Measurements from ENCODE around the gene SLC38A2. TPM values are rescaled to one million over a fixed set of nuclear protein-coding genes. Genes with fewer than 3 reads are reported as not detected.

The SLC38A2 gene
- total RNA-seq, 2 experiments from 2014 or later, result 213 to 222 TPM

GRCh38 chr12:46343118-46343852 is 29.3 kb downstream of the SLC38A2 start:
- DNase-seq, result no peak
- H3K36me3 Mint-ChIP-seq (ENCODE audit: low read depth), result no peaks in the 10 kb centered on the region
- CTCF ChIA-PET, result interaction anchor here (1.8 to 2.8 kb wide), 2 partner anchors 318 to 677 kb away, joined by 5 to 10 read pairs; no protein-coding TSS in a partner anchor

DNA sequence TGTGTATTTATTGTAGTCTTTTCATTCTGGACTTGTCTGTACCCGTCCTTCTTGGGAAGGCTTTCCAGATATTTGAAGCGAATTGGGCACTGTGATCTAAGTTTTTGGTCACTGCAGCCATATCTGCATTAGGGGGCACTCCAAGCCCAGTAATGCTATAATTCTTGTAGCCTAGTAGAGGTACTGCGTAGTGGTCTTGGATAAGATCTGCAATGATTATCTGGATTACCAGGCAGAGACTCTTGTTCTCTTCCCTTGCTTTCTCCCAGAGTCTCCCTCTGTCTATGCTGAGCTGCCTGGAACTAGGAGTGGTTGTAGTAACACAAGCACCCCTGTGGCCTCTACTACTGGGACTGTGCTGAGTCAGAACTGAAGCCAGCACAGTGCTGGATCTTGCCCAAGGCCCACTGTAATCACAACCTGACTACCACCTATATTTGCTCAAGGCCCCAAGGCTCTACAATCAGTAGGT is 30.0 kb downstream of the SLC38A2 start:
- no peaks in the 10 kb centered on the region for H3K4me1 Mint-ChIP-seq (ENCODE audit: low read depth)

More at GRCh38 chr12:46343118-46343852, 29.3 kb downstream of the SLC38A2 start:
- no peak overlapping the region for H3K27ac Mint-ChIP-seq
- no peak for ATAC-seq (ENCODE audit: poor library complexity)
- TF ChIP-seq, protein P1, sequence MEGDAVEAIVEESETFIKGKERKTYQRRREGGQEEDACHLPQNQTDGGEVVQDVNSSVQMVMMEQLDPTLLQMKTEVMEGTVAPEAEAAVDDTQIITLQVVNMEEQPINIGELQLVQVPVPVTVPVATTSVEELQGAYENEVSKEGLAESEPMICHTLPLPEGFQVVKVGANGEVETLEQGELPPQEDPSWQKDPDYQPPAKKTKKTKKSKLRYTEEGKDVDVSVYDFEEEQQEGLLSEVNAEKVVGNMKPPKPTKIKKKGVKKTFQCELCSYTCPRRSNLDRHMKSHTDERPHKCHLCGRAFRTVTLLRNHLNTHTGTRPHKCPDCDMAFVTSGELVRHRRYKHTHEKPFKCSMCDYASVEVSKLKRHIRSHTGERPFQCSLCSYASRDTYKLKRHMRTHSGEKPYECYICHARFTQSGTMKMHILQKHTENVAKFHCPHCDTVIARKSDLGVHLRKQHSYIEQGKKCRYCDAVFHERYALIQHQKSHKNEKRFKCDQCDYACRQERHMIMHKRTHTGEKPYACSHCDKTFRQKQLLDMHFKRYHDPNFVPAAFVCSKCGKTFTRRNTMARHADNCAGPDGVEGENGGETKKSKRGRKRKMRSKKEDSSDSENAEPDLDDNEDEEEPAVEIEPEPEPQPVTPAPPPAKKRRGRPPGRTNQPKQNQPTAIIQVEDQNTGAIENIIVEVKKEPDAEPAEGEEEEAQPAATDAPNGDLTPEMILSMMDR (IDR thresholded peaks at IDR 0.05), result no peak
- Histone ChIP-seq H3K27ac (ENCODE audit: low read depth in 1 of 2, low read length in 2 of 2) (no peak overlapping the region), H3K36me3 (ENCODE audit: insufficient read depth, low read length) (no peaks in the 10 kb centered on the region), H3K27me3 (ENCODE audit: control insufficient read depth in 1 of 2, insufficient read depth in 2 of 2, low read length in 2 of 2) (no peaks in the 10 kb centered on the region), H3K4me1 (ENCODE audit: insufficient read depth, low read length) (no peaks in the 10 kb centered on the region), H3K4me3 (ENCODE audit: low read length) (no peak overlapping the region), H3K9me3 (ENCODE audit: control insufficient read depth in 1 of 2, insufficient read depth in 1 of 2, low read length in 2 of 2) (no peaks in the 10 kb centered on the region)
- H3K4me1 Mint-ChIP-seq (ENCODE audit: low read depth), result no peaks in the 10 kb centered on the region
- no peak overlapping the region for H3K4me3 Mint-ChIP-seq
- no peaks in the 10 kb centered on the region for H3K9me3 Mint-ChIP-seq
- intact Hi-C loops (cut with DNase I, micrococcal nuclease), result loop anchor here (2.0 to 10.0 kb wide), 6 partner anchors 319 to 1342 kb away; no protein-coding TSS in a partner anchor
- POLR2A ChIA-PET, result no interaction called here
- H3K27me3 Mint-ChIP-seq, result no peaks in the 10 kb centered on the region

DNA sequence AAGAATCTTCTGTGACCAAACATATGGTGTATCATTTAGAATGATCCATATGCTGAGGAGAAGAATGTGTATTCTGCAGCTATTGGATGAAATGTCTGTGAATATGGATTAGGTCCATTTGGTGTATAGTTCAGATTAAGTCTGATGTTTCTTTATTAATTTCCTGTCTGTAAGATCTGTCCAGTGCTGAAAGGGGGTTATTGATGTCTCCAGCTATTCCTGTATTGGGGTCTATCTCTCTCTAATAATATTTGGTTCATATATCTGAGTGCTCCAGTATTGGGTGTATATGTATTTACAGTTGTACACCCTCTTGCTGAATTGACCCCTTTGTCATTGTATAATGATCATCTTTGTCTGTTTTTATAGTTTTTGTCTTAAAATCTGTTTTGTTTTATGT is 33.5 kb downstream of the SLC38A2 start:
- H3K27me3 Mint-ChIP-seq, result no peaks in the 10 kb centered on the region
- no peak for DNase-seq
- no peak for ATAC-seq (ENCODE audit: poor library complexity)
- H3K36me3 Mint-ChIP-seq (ENCODE audit: low read depth), result no peaks in the 10 kb centered on the region
- Histone ChIP-seq H3K27me3 (ENCODE audit: control insufficient read depth in 1 of 2, insufficient read depth in 2 of 2, low read length in 2 of 2) (no peaks in the 10 kb centered on the region), H3K27ac (ENCODE audit: low read depth in 1 of 2, low read length in 2 of 2) (no peak overlapping the region), H3K36me3 (ENCODE audit: insufficient read depth, low read length) (no peaks in the 10 kb centered on the region), H3K4me1 (ENCODE audit: insufficient read depth, low read length) (no peaks in the 10 kb centered on the region), H3K9me3 (ENCODE audit: control insufficient read depth in 1 of 2, insufficient read depth in 1 of 2, low read length in 2 of 2) (no peaks in the 10 kb centered on the region), H3K4me3 (ENCODE audit: low read length) (no peak overlapping the region)
- no peaks in the 10 kb centered on the region for H3K4me1 Mint-ChIP-seq (ENCODE audit: low read depth)
- H3K27ac Mint-ChIP-seq, result no peak overlapping the region
- CTCF ChIA-PET, result no interaction called here
- no peaks in the 10 kb centered on the region for H3K9me3 Mint-ChIP-seq
- intact Hi-C loops (cut with DNase I, micrococcal nuclease), result no loop called here
- POLR2A ChIA-PET, result no interaction called here
- TF ChIP-seq, protein P1 (IDR thresholded peaks at IDR 0.05), result no peak
- no peak overlapping the region for H3K4me3 Mint-ChIP-seq

More for the DNA sequence above, 30.0 kb downstream of the SLC38A2 start:
- no peak overlapping the region for H3K4me3 ChIP-seq (ENCODE audit: low read length)
- H3K27ac ChIP-seq (ENCODE audit: low read depth in 1 of 2, low read length in 2 of 2), result no peak overlapping the region
- ChIA-PET CTCF (interaction anchor here (1.8 to 2.8 kb wide), 2 partner anchors 319 to 678 kb away, joined by 5 to 10 read pairs; no protein-coding TSS in a partner anchor), POLR2A (no interaction called here)
- Mint-ChIP-seq H3K36me3 (ENCODE audit: low read depth) (no peaks in the 10 kb centered on the region), H3K9me3 (no peaks in the 10 kb centered on the region), H3K27ac (no peak overlapping the region), H3K27me3 (no peaks in the 10 kb centered on the region), H3K4me3 (no peak overlapping the region)
- no peaks in the 10 kb centered on the region for H3K27me3 ChIP-seq (ENCODE audit: control insufficient read depth in 1 of 2, insufficient read depth in 2 of 2, low read length in 2 of 2)
- TF ChIP-seq, protein P1 (IDR thresholded peaks at IDR 0.05), result peak; percentile 78
- no peaks in the 10 kb centered on the region for H3K9me3 ChIP-seq (ENCODE audit: control insufficient read depth in 1 of 2, insufficient read depth in 1 of 2, low read length in 2 of 2)
- no peaks in the 10 kb centered on the region for H3K4me1 ChIP-seq (ENCODE audit: insufficient read depth, low read length)
- ATAC-seq (ENCODE audit: poor library complexity) (peak; percentile 60), DNase-seq (peak in 10 of 14 experiments; percentile 2 to 67 (median 24))
- no peaks in the 10 kb centered on the region for H3K36me3 ChIP-seq (ENCODE audit: insufficient read depth, low read length)
- intact Hi-C loops (cut with DNase I, micrococcal nuclease), result loop anchor here (1.0 to 10.0 kb wide), 8 partner anchors 320 to 1342 kb away; no protein-coding TSS in a partner anchor

Data from CD4-positive, alpha-beta T cell (primary cell).